ENCODE measurements around the gene PCP2. TPM values are rescaled to one million over a fixed set of nuclear protein-coding genes. Genes with fewer than 3 reads are reported as not detected.

Gene PCP2
- total and polyA plus RNA-seq, 2 of the 8 experiments (the other 6 are each of a cell fraction or from before 2014, with no cell fraction given), result not detected

- TF ChIP-seq, protein P1, sequence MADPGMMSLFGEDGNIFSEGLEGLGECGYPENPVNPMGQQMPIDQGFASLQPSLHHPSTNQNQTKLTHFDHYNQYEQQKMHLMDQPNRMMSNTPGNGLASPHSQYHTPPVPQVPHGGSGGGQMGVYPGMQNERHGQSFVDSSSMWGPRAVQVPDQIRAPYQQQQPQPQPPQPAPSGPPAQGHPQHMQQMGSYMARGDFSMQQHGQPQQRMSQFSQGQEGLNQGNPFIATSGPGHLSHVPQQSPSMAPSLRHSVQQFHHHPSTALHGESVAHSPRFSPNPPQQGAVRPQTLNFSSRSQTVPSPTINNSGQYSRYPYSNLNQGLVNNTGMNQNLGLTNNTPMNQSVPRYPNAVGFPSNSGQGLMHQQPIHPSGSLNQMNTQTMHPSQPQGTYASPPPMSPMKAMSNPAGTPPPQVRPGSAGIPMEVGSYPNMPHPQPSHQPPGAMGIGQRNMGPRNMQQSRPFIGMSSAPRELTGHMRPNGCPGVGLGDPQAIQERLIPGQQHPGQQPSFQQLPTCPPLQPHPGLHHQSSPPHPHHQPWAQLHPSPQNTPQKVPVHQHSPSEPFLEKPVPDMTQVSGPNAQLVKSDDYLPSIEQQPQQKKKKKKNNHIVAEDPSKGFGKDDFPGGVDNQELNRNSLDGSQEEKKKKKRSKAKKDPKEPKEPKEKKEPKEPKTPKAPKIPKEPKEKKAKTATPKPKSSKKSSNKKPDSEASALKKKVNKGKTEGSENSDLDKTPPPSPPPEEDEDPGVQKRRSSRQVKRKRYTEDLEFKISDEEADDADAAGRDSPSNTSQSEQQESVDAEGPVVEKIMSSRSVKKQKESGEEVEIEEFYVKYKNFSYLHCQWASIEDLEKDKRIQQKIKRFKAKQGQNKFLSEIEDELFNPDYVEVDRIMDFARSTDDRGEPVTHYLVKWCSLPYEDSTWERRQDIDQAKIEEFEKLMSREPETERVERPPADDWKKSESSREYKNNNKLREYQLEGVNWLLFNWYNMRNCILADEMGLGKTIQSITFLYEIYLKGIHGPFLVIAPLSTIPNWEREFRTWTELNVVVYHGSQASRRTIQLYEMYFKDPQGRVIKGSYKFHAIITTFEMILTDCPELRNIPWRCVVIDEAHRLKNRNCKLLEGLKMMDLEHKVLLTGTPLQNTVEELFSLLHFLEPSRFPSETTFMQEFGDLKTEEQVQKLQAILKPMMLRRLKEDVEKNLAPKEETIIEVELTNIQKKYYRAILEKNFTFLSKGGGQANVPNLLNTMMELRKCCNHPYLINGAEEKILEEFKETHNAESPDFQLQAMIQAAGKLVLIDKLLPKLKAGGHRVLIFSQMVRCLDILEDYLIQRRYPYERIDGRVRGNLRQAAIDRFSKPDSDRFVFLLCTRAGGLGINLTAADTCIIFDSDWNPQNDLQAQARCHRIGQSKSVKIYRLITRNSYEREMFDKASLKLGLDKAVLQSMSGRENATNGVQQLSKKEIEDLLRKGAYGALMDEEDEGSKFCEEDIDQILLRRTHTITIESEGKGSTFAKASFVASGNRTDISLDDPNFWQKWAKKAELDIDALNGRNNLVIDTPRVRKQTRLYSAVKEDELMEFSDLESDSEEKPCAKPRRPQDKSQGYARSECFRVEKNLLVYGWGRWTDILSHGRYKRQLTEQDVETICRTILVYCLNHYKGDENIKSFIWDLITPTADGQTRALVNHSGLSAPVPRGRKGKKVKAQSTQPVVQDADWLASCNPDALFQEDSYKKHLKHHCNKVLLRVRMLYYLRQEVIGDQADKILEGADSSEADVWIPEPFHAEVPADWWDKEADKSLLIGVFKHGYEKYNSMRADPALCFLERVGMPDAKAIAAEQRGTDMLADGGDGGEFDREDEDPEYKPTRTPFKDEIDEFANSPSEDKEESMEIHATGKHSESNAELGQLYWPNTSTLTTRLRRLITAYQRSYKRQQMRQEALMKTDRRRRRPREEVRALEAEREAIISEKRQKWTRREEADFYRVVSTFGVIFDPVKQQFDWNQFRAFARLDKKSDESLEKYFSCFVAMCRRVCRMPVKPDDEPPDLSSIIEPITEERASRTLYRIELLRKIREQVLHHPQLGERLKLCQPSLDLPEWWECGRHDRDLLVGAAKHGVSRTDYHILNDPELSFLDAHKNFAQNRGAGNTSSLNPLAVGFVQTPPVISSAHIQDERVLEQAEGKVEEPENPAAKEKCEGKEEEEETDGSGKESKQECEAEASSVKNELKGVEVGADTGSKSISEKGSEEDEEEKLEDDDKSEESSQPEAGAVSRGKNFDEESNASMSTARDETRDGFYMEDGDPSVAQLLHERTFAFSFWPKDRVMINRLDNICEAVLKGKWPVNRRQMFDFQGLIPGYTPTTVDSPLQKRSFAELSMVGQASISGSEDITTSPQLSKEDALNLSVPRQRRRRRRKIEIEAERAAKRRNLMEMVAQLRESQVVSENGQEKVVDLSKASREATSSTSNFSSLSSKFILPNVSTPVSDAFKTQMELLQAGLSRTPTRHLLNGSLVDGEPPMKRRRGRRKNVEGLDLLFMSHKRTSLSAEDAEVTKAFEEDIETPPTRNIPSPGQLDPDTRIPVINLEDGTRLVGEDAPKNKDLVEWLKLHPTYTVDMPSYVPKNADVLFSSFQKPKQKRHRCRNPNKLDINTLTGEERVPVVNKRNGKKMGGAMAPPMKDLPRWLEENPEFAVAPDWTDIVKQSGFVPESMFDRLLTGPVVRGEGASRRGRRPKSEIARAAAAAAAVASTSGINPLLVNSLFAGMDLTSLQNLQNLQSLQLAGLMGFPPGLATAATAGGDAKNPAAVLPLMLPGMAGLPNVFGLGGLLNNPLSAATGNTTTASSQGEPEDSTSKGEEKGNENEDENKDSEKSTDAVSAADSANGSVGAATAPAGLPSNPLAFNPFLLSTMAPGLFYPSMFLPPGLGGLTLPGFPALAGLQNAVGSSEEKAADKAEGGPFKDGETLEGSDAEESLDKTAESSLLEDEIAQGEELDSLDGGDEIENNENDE (IDR thresholded peaks at IDR 0.05; ENCODE audit: insufficient replicate concordance, low read length), result no peak
- TF ChIP-seq CREB1 (IDR thresholded peaks at IDR 0.05) (no peak), SIN3A (conservative IDR thresholded peaks at IDR 0.05 in 1 of 2, IDR thresholded peaks at IDR 0.05 in 1 of 2; ENCODE audit: low read depth in 1 of 2, low read length in 2 of 2) (no peak), TCF12 (IDR thresholded peaks at IDR 0.05; ENCODE audit: low read depth, low read length) (no peak), TAF7 (optimal IDR thresholded peaks at IDR 0.05; ENCODE audit: borderline replicate concordance, low read depth, low read length) (no peak), ZNF274 (IDR thresholded peaks at IDR 0.05; ENCODE audit: borderline replicate concordance, extremely low read depth, low read length) (no peak), CTBP2 (IDR thresholded peaks at IDR 0.05; ENCODE audit: borderline replicate concordance, insufficient read depth, insufficient read length, low read length) (no peak), GTF2F1 (IDR thresholded peaks at IDR 0.05; ENCODE audit: borderline replicate concordance, low read depth, low read length) (no peak), JUND (IDR thresholded peaks at IDR 0.05; ENCODE audit: low read length) (no peak), ATF2 (IDR thresholded peaks at IDR 0.05; ENCODE audit: low read length) (no peak), CHD2 (IDR thresholded peaks at IDR 0.05; ENCODE audit: low read length) (no peak)
These were observed 11.0 kb upstream of the PCP2 start (continued) for GRCh38 chr19:7644550-7644877.
